ENCODE data around the gene AKR1B1. TPM values are rescaled to one million over a fixed set of nuclear protein-coding genes. Genes with fewer than 3 reads are reported as not detected.

Gene AKR1B1
- total RNA-seq, 1 donor from 2014 or later = 52.8 TPM

DNA sequence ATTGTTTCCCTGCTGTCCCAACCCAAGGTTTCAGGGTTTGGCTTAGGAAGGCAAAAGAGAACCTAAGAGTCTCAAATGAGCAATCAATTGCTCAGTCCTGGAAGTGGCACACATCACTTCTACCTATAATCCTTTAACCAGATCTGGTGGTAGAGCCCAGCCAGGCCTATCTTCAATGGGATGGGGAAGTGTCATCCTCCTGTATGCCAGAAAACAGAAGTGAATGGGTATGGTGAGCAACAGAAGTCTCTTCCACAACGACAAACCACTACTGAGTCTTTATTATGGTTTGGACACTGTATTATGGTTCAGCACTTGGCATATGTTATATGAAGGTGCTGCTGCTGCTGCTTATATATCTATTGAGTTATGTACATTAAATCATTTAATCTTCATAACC, 3.0 kb upstream of the AKR1B1 start:
- H3K9me3 Mint-ChIP-seq (ENCODE audit: unreplicated experiment) = no peaks in the 10 kb centered on the region
- H3K27ac Mint-ChIP-seq (ENCODE audit: unreplicated experiment) = no peak overlapping the region
- H3K27me3 Mint-ChIP-seq (ENCODE audit: unreplicated experiment) = no peaks in the 10 kb centered on the region
- no peaks in the 10 kb centered on the region for H3K36me3 Mint-ChIP-seq (ENCODE audit: low read depth, unreplicated experiment)
- no peak for DNase-seq (ENCODE audit: low spot score)
- TF ChIP-seq, protein P1, sequence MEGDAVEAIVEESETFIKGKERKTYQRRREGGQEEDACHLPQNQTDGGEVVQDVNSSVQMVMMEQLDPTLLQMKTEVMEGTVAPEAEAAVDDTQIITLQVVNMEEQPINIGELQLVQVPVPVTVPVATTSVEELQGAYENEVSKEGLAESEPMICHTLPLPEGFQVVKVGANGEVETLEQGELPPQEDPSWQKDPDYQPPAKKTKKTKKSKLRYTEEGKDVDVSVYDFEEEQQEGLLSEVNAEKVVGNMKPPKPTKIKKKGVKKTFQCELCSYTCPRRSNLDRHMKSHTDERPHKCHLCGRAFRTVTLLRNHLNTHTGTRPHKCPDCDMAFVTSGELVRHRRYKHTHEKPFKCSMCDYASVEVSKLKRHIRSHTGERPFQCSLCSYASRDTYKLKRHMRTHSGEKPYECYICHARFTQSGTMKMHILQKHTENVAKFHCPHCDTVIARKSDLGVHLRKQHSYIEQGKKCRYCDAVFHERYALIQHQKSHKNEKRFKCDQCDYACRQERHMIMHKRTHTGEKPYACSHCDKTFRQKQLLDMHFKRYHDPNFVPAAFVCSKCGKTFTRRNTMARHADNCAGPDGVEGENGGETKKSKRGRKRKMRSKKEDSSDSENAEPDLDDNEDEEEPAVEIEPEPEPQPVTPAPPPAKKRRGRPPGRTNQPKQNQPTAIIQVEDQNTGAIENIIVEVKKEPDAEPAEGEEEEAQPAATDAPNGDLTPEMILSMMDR (IDR thresholded peaks at IDR 0.05; ENCODE audit: unreplicated experiment) = no peak
- H3K4me3 Mint-ChIP-seq (ENCODE audit: unreplicated experiment) = no peak overlapping the region
- H3K4me1 Mint-ChIP-seq (ENCODE audit: unreplicated experiment) = peaks cover 3% of the 10 kb centered on the region

DNA sequence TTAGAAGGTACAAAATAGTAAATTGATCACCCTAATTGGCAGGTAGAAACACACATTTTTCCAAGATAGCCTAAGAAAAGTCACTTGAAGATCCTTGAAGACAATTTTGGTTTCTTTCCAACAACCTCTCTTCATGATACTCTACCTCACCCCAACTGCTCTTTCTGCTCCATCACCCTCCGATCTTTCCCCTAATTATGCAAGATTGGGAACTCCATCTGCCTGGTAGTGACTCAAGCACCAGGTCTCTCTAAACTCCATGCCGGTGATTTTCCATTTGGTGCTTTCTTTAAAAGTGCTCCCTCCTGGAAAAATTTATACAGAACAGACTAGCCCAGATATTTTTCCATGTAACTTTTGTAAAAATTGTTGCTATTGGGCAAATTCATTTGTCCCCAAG, 1.1 kb upstream of the AKR1B1 start:
- no peak for DNase-seq (ENCODE audit: low spot score)
- Mint-ChIP-seq H3K27ac (ENCODE audit: unreplicated experiment) (no peak overlapping the region), H3K9me3 (ENCODE audit: unreplicated experiment) (no peaks in the 10 kb centered on the region), H3K4me3 (ENCODE audit: unreplicated experiment) (no peak overlapping the region), H3K4me1 (ENCODE audit: unreplicated experiment) (peaks cover 5% of the 10 kb centered on the region), H3K27me3 (ENCODE audit: unreplicated experiment) (no peaks in the 10 kb centered on the region), H3K36me3 (ENCODE audit: low read depth, unreplicated experiment) (no peaks in the 10 kb centered on the region)
- TF ChIP-seq, protein P1 (IDR thresholded peaks at IDR 0.05; ENCODE audit: unreplicated experiment) = no peak

DNA sequence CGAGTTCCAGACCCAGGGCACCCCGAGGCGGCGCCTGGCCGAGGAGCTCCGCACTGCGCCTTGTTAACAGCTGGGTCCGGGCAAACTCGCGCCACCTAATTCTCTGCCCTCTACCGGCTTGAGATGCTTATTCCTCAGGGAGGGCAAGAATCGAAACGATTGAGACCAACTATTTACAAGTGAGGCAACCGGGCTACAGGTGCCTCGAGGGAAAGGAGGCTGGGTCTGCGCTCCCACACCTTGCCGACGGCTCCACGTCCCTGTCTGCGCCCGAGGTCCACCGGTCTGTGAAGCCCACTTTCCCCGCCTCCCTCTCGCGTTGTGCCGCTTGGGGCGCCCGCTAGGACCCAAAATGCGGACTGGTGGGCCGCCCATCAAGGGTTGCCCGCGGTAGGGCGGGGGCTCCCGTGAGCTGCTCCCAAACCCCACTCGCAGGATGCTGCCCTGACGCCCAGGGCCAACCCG, 527 bp downstream of the AKR1B1 start:
- peak; percentile 68 for DNase-seq (ENCODE audit: low spot score)
- TF ChIP-seq, protein P1 (IDR thresholded peaks at IDR 0.05; ENCODE audit: unreplicated experiment) = no peak
- H3K27me3 Mint-ChIP-seq (ENCODE audit: unreplicated experiment) = no peaks in the 10 kb centered on the region
- peaks cover 14% of the 10 kb centered on the region for H3K4me1 Mint-ChIP-seq (ENCODE audit: unreplicated experiment)
- H3K4me3 Mint-ChIP-seq (ENCODE audit: unreplicated experiment) = peak overlapping the region; percentile 85
- no peaks in the 10 kb centered on the region for H3K9me3 Mint-ChIP-seq (ENCODE audit: unreplicated experiment)
- no peaks in the 10 kb centered on the region for H3K36me3 Mint-ChIP-seq (ENCODE audit: low read depth, unreplicated experiment)
- H3K27ac Mint-ChIP-seq (ENCODE audit: unreplicated experiment) = no peak overlapping the region

DNA sequence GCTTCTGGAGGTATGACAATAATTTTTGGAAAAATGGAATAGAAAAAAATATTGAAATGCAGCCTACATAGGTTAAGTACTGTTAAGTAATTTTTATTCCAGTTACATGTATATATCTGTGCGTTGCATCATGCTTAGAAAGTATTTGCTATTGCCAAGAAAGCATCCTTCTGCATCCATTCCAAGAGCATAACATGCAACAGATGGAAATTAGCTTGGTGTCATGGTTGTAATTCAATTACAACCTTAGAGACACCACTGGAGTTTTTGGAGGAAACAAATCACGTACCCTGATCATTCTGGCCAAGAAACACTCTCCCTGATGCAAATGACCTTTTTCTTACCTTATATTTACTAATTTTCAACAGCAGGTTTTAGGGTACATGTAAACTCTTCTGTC, 1.7 kb downstream of the AKR1B1 start:
- TF ChIP-seq, protein P1 (IDR thresholded peaks at IDR 0.05; ENCODE audit: unreplicated experiment) = no peak
- H3K27me3 Mint-ChIP-seq (ENCODE audit: unreplicated experiment) = peaks cover 1% of the 10 kb centered on the region
- no peaks in the 10 kb centered on the region for H3K36me3 Mint-ChIP-seq (ENCODE audit: low read depth, unreplicated experiment)
- peaks cover 14% of the 10 kb centered on the region for H3K4me1 Mint-ChIP-seq (ENCODE audit: unreplicated experiment)
- H3K27ac Mint-ChIP-seq (ENCODE audit: unreplicated experiment) = no peak overlapping the region
- H3K4me3 Mint-ChIP-seq (ENCODE audit: unreplicated experiment) = no peak overlapping the region
- DNase-seq (ENCODE audit: low spot score) = no peak
- H3K9me3 Mint-ChIP-seq (ENCODE audit: unreplicated experiment) = no peaks in the 10 kb centered on the region

DNA sequence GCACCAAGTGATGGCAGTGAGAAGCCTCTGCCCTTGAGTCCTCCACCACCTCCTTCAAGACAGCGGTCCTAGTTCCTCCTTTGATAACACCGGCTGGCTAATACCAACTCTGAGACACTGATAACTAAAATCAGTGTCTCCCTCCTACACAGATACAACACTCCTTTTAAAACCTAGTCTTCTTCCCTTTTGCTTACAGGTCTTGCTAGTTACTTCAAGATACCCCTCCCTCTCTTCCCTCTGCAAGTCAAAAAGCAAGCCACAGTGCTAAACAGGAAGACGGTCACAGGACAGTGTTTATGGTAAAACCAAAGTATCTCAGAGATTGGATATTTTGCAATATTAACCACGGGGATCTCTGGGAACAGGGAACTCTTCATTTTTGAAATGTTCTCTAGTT, 4.6 kb downstream of the AKR1B1 start:
- H3K27me3 Mint-ChIP-seq (ENCODE audit: unreplicated experiment) = peaks cover 3% of the 10 kb centered on the region
- peaks cover 14% of the 10 kb centered on the region for H3K4me1 Mint-ChIP-seq (ENCODE audit: unreplicated experiment)
- H3K36me3 Mint-ChIP-seq (ENCODE audit: low read depth, unreplicated experiment) = peaks cover 6% of the 10 kb centered on the region
- TF ChIP-seq, protein P1 (IDR thresholded peaks at IDR 0.05; ENCODE audit: unreplicated experiment) = no peak
- peak overlapping the region; percentile 38 for H3K27ac Mint-ChIP-seq (ENCODE audit: unreplicated experiment)
- no peak for DNase-seq (ENCODE audit: low spot score)
- H3K4me3 Mint-ChIP-seq (ENCODE audit: unreplicated experiment) = no peak overlapping the region
- no peaks in the 10 kb centered on the region for H3K9me3 Mint-ChIP-seq (ENCODE audit: unreplicated experiment)
